ENCODE results near the gene CEMIP. TPM values are rescaled to one million over a fixed set of nuclear protein-coding genes. Genes with fewer than 3 reads are reported as not detected.

CEMIP gene
- total and polyA plus RNA-seq, 12 donors: 0.01 to 1.9 (median 0.23) TPM; not detected in 1

DNA sequence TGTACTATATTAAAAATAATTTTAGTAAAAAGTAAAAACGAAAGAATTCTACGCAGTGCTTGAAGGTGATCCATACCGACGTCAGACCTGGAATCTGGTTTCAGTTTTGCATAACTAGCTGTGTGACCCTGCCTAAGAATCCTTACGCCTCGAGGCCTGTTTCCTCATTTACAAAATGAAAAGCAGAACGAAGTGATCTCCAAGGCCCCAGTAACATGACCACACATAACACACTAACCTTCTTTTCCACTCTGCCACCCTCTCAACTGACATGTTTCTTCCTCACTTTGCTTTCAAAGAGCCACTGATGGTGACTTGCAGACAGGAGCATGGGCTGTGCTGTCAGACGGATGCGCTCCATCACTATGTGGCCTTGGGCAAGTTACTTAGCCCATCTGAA lies 205.7 kb downstream of the CEMIP start:
- Histone ChIP-seq H3K27me3 (no peaks in the 10 kb centered on the region), H3K27ac (peak overlapping the region in 8 of 10 donors; percentile 8 to 79 (median 36)), H3K4me3 (peak overlapping the region in 1 of 10 donors; percentile 10), H3K4me1 (peaks cover 0 to 59% (median 48%) of the 10 kb centered on the region in 9 donors), H3K9me3 (no peaks in the 10 kb centered on the region), H3K36me3 (peaks cover 0 to 30% (median 9%) of the 10 kb centered on the region in 9 donors)
- DNase-seq: no peak
- TF ChIP-seq CTCF (IDR thresholded peaks at IDR 0.05): no peak
- intact Hi-C loops (cut with DNase I): loop anchor here in 1 of 10 donors (5.0 kb wide), 1 partner anchor 287 kb away; no protein-coding TSS in a partner anchor
- no peak for ATAC-seq
- WGBS, 2 donors: 64 to 65% methylated on average over 9 of the region's 9 CpGs

DNA sequence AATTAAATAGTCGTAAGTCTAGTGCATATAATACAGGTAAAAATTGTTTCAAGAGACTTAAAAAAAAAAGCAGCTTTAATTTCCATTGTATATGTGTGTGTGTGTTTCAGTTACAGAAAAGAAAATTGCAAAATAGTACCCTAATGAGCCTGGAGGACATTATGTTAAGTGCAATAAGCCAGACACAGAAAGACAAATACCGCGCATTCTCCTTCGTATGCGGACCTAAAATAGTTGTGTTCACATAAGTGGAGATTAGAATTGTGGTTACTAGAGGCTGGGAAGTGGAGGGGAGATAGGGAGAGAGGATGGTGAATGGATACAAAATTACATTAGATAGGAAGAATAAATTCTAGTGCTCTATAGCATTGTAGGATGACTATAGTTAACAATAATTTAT lies 206.8 kb downstream of the CEMIP start:
- no peak for ATAC-seq
- intact Hi-C loops (cut with DNase I): no loop called here
- 50 to 67% methylated on average over 5 of the region's 5 CpGs for WGBS, 2 donors
- no peak for DNase-seq
- TF ChIP-seq CTCF (IDR thresholded peaks at IDR 0.05): no peak
- H3K27ac ChIP-seq: peak overlapping the region in 2 of 10 donors; percentile 60 to 79
- peaks cover 0 to 66% (median 57%) of the 10 kb centered on the region in 9 donors for H3K4me1 ChIP-seq
- no peak overlapping the region for H3K4me3 ChIP-seq
- H3K9me3 ChIP-seq: no peaks in the 10 kb centered on the region
- H3K27me3 ChIP-seq: no peaks in the 10 kb centered on the region
- peaks cover 0 to 19% (median 8%) of the 10 kb centered on the region in 9 donors for H3K36me3 ChIP-seq

DNA sequence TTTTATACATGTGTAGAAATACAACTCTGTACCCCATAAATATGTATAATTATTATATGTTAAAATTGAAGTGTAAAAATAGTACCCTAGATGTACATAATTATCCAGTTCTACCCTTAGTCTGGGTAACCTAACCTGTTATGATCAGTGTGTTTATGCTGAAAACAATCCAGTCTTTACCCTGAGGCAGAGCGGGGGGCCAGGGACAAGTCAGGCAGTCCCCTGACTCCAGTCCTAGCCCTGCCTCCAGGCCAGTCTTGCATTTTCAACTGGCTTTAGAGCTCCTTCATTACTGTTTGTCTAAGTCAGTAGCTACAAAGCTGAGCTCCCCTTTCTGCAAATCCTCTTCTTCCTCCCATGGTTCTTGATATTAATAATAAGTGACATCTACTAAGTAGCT lies 207.3 kb downstream of the CEMIP start:
- no peaks in the 10 kb centered on the region for H3K9me3 ChIP-seq
- no peak for DNase-seq
- no peaks in the 10 kb centered on the region for H3K27me3 ChIP-seq
- no peak for TF ChIP-seq CTCF (IDR thresholded peaks at IDR 0.05)
- H3K4me3 ChIP-seq: no peak overlapping the region
- 96 to 100% methylated on average over 1 of the region's 1 CpG for whole genome bisulfite sequencing, 2 donors
- peaks cover 0 to 71% (median 62%) of the 10 kb centered on the region in 9 donors for H3K4me1 ChIP-seq
- intact Hi-C loops (cut with DNase I): no loop called here
- peak overlapping the region in 1 of 10 donors; percentile 60 for H3K27ac ChIP-seq
- H3K36me3 ChIP-seq: peaks cover 0 to 14% (median 3%) of the 10 kb centered on the region in 9 donors
- no peak for ATAC-seq

- intact Hi-C loops (cut with DNase I): no loop called here
- ATAC-seq (no peak), DNase-seq (no peak)
- H3K27me3 ChIP-seq: no peaks in the 10 kb centered on the region
- H3K27ac ChIP-seq: peak overlapping the region in 5 of 10 donors; percentile 85 to 94 (median 93)
- no peaks in the 10 kb centered on the region for H3K9me3 ChIP-seq
- H3K4me3 ChIP-seq: peak overlapping the region; percentile 64 to 97 (median 80)
- 51 to 52% methylated on average over 8 of the region's 8 CpGs for WGBS, 2 donors
- peaks cover 3 to 79% (median 71%) of the 10 kb centered on the region in 9 donors for H3K4me1 ChIP-seq
- no peak for TF ChIP-seq CTCF (IDR thresholded peaks at IDR 0.05)
- H3K36me3 ChIP-seq: no peaks in the 10 kb centered on the region
Observed at GRCh38 chr15:80988148-80988796, 209.1 kb downstream of the CEMIP start.

Measured in heart right ventricle (tissue), 16 donors.